ENCODE data around the gene ELOVL2. TPM values are rescaled to one million over a fixed set of nuclear protein-coding genes. Genes with fewer than 3 reads are reported as not detected.

Gene ELOVL2
- total RNA-seq, 2 experiments from 2014 or later, result not detected

DNA sequence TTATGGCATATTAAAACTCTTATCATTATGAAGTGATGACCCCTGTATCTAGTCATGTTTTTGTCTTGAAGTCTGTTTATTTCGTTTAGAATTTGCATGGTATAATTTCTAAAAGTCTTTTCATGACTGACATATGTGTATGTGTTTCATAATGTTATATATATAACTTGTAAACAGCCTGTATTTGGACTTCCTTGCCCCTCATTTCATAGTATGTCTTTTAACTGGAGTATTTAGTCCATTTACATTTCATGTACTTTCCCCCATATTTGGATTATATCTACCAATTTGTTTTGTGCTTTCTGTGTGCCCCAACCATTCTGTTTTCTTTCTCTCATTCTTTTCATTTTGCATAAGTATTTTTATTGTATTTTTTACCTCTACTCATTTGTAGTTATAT is 98.3 kb downstream of the ELOVL2 start:
- ChIA-PET CTCF (interaction anchor here (1.5 kb wide), 1 partner anchor 123 kb away, joined by 4 read pairs; no protein-coding TSS in a partner anchor), POLR2A (no interaction called here)
- Mint-ChIP-seq H3K27me3 (ENCODE audit: low read depth) (peaks cover 14% of the 10 kb centered on the region), H3K4me3 (no peak overlapping the region), H3K27ac (no peak overlapping the region), H3K36me3 (ENCODE audit: low read depth) (no peaks in the 10 kb centered on the region), H3K4me1 (ENCODE audit: low read depth) (no peaks in the 10 kb centered on the region), H3K9me3 (ENCODE audit: insufficient read depth) (no peaks in the 10 kb centered on the region)
- no peak for DNase-seq
- ATAC-seq, result no peak

DNA sequence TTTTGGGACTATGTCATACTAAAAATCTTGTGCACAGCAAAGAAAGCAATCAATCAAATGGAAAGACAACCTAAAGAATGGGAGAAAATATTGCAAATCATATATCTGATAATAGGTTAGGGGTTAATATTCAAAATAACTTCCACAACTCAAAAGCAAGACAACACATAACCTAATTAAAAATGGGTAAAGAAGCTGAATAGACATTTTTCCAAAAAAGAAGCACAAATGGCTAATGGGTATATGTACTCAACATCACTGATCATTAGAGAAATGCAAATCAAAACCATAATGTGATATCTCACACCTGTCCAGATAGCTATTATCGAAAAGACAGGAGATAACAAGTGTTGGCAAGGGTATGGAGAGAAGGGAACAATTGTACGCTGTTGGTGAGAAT is 104.3 kb downstream of the ELOVL2 start:
- CTCF ChIA-PET, result no interaction called here
- no peaks in the 10 kb centered on the region for H3K9me3 Mint-ChIP-seq (ENCODE audit: insufficient read depth)
- POLR2A ChIA-PET, result no interaction called here
- no peak for DNase-seq
- H3K4me3 Mint-ChIP-seq, result no peak overlapping the region
- H3K36me3 Mint-ChIP-seq (ENCODE audit: low read depth), result no peaks in the 10 kb centered on the region
- no peaks in the 10 kb centered on the region for H3K4me1 Mint-ChIP-seq (ENCODE audit: low read depth)
- peaks cover 13% of the 10 kb centered on the region for H3K27me3 Mint-ChIP-seq (ENCODE audit: low read depth)
- ATAC-seq, result no peak
- no peak overlapping the region for H3K27ac Mint-ChIP-seq

DNA sequence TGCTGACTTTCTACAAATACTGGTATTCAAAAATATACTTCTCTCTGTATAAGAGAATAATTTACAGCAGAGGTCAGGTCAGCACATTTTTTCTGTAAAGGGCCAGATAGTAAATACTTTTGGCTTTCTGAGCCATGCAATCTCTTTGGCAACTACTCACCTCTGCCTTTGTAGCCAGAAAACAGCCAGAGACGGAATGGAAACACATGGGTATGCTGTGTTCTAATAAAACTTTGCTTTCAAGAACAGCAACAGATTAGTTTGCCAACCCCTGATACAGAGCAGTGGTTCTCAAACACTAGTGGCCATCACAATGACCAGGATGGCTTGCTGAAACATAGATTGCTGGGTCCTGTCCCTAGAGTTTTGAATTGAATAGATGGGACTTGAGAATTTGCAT is 111.0 kb downstream of the ELOVL2 start:
- no peaks in the 10 kb centered on the region for H3K36me3 Mint-ChIP-seq (ENCODE audit: low read depth)
- no peaks in the 10 kb centered on the region for H3K4me1 Mint-ChIP-seq (ENCODE audit: low read depth)
- peaks cover 8% of the 10 kb centered on the region for H3K27me3 Mint-ChIP-seq (ENCODE audit: low read depth)
- no peak overlapping the region for H3K4me3 Mint-ChIP-seq
- ChIA-PET CTCF (no interaction called here), POLR2A (no interaction called here)
- DNase-seq (no peak), ATAC-seq (no peak)
- no peak overlapping the region for H3K27ac Mint-ChIP-seq
- peaks cover 3% of the 10 kb centered on the region for H3K9me3 Mint-ChIP-seq (ENCODE audit: insufficient read depth)

Other genes starting within 250 kb of the ELOVL2 start
- gene MAK, start 205.8 kb downstream of the ELOVL2 start, total RNA-seq, result under 1 TPM in 1 of 2 experiments, not detected in 1; 0.05 TPM
- gene GCM2, start 162.3 kb downstream of the ELOVL2 start, total RNA-seq, result not detected
- gene SYCP2L, start 157.3 kb downstream of the ELOVL2 start, total RNA-seq, result under 1 TPM in 1 of 2 experiments, not detected in 1; 0.13 TPM
- gene SMIM13, start 49.5 kb upstream of the ELOVL2 start, total RNA-seq, result 10 to 100 TPM in 1 of 2 experiments, 1 to 10 TPM in 1; 9.5 to 10.1 TPM
- gene ERVFRD-1, start 67.4 kb upstream of the ELOVL2 start, total RNA-seq, result not detected
- 10 to 100 TPM; 64.9 to 69.5 TPM for gene NEDD9, start 188.4 kb upstream of the ELOVL2 start, total RNA-seq

All from activated CD8-positive, alpha-beta T cell treated with anti-CD3 and anti-CD28 coated beads, Interleukin-2, amount 10 ng/mL, durations not matched to agents 7 days and 5 days (primary cell).